Natural killer cell (primary cell): ENCODE measurements around the gene KRTAP5-8. TPM values are rescaled to one million over a fixed set of nuclear protein-coding genes. Genes with fewer than 3 reads are reported as not detected.

Experiments used
- ATAC-seq, 3 donors: fragments of 150-1000 bp in 2 of 3; fragments of 200-7000 bp in 1 of 3; cut with Tn5 transposase; 1 replicate in 1 of 3; 2 replicates in 2 of 3; pipeline ENCODE4 v1.10.0; 2021; ENCODE audit warnings: mild to moderate bottlenecking in 2 of 3, moderate library complexity in 2 of 3
- DNase-seq, 2 donors: peaks; one replicate each; pipeline versions ENCODE4 v3.0.0 to v3.0.0-alpha.2; 2013 to 2021; ENCODE audit warnings: mixed read lengths in 1 of 2
- H3K27ac ChIP-seq: one replicate; pipeline ENCODE4 v1.5.1; 2013; ENCODE audit warnings: mild to moderate bottlenecking, low read length
- H3K27me3 ChIP-seq: one replicate; pipeline ENCODE4 v1.6.1; 2013; ENCODE audit warnings: low read length; ENCODE audit not compliant: control insufficient read depth, insufficient read depth
- H3K36me3 ChIP-seq: one replicate; pipeline ENCODE4 v1.6.1; 2013; ENCODE audit warnings: low read length; ENCODE audit not compliant: control insufficient read depth, insufficient read depth
- H3K4me1 ChIP-seq: one replicate; pipeline ENCODE4 v1.6.1; 2013; ENCODE audit warnings: low read length; ENCODE audit not compliant: control insufficient read depth, insufficient read depth
- H3K4me3 ChIP-seq: one replicate; pipeline ENCODE4 v1.5.1; 2013; ENCODE audit warnings: low read length
- H3K9me3 ChIP-seq: one replicate; pipeline ENCODE4 v1.6.1; 2013; ENCODE audit warnings: low read length; ENCODE audit not compliant: control insufficient read depth, insufficient read depth
- H3K27ac Mint-ChIP-seq, 2 donors: one replicate each; pipeline ENCODE4 v1.8.0; 2022; ENCODE audit warnings: mild to moderate bottlenecking in 2 of 2, mixed read lengths in 2 of 2, moderate library complexity in 1 of 2
- H3K27me3 Mint-ChIP-seq, 2 donors: one replicate each; pipeline ENCODE4 v1.8.0; 2022; ENCODE audit warnings: low read depth in 2 of 2, mixed read lengths in 2 of 2
- H3K36me3 Mint-ChIP-seq: one replicate; pipeline ENCODE4 v1.8.0; 2022; ENCODE audit warnings: mixed read lengths
- H3K4me1 Mint-ChIP-seq, 2 donors: one replicate each; pipeline ENCODE4 v1.8.0; 2022; ENCODE audit warnings: mixed read lengths in 2 of 2
- H3K4me3 Mint-ChIP-seq: one replicate; pipeline ENCODE4 v1.8.0; 2022; ENCODE audit warnings: mild to moderate bottlenecking, moderate library complexity, mixed read lengths
- H3K9me3 Mint-ChIP-seq, 2 donors: one replicate each; pipeline ENCODE4 v1.8.0; 2022; ENCODE audit warnings: mixed read lengths in 2 of 2
- WGBS: methylation state at CpG from one replicate; pipeline ENCODE4 v1.1.7; 2013; ENCODE audit warnings: missing lambda C conversion rate; ENCODE audit not compliant: insufficient coverage; 5-methylcytosine and 5-hydroxymethylcytosine counted together
- intact Hi-C: fragments of 100-400 bp; cut with micrococcal nuclease; formaldehyde crosslinking; loops from one replicate; pipeline ENCODE4 v1.14.2; 2022
- total RNA-seq, 4 donors: library from RNA; stranded (reverse); fragments of 120-200 nt in 1 of 4; gene quantifications; one replicate each; pipeline versions ENCODE4 v1.2.3 to v1.2.4, GENCODE V29; 2013 to 2022
- TF ChIP-seq, protein P1 (sequence below): fragments of 200-600 bp; IDR thresholded peaks from one replicate; pipeline ENCODE4 v1.8.0; 2022; ENCODE audit warnings: antibody characterized with exemption

Gene KRTAP5-8
- total RNA-seq, 3 donors from 2014 or later (not counting 1 experiment from before 2014, with no cell fraction given): not detected

DNA sequence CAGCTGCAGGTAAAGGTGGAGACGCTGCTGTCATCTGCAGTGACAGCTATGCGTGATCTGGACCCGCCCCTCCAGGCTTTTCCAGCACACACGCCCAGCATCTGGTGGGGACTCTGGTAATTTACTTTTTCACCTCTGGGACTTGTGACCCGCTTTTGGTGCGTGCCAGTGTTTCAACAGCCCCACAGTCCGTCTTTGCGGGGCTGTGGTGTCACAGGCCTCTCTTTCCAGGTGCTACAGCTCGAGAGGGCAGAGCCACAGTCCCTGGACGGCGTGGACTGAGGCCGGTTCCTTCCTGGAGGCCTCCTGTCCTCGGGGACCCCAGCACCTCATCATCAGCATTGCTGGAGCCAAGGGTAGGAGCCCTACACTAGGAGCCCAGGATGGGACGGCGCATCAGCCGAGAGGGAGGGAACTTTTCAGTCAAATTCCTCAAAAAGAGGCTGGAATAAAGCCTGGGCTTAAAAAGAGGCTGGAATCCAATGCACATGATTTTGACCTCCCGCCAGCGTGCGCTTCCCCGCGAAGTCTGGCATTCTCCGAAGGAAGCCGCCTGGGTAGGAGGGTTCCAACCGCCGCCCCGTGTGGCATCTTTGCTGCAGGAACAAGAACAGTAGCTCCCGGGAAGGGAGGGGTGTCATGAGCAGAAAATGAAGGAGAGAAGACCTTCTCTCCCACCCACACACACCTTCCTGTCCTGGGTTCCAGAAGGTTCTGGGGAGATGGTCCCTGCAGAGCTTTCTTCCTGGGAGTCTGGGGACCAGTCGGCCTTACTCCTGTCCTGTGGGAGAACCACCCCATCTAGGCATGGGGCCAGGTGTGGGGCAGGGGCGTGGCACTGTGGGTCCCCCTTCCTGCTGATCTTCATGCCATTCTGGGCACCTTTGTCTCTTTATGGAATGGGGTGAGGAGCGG, 36.5 kb upstream of the KRTAP5-8 start:
- H3K9me3 ChIP-seq: no peaks in the 10 kb centered on the region
- DNase-seq: no peak
- intact Hi-C loops: no loop called here
- H3K4me1 ChIP-seq: no peaks in the 10 kb centered on the region
- H3K9me3 Mint-ChIP-seq: no peaks in the 10 kb centered on the region
- no peak overlapping the region for H3K4me3 ChIP-seq
- H3K27ac ChIP-seq: no peak overlapping the region
- no peak overlapping the region for H3K27ac Mint-ChIP-seq
- H3K36me3 ChIP-seq: peaks cover 68% of the 10 kb centered on the region
- no peaks in the 10 kb centered on the region for H3K27me3 Mint-ChIP-seq
- H3K4me3 Mint-ChIP-seq: no peak overlapping the region
- H3K36me3 Mint-ChIP-seq: peaks cover 9% of the 10 kb centered on the region
- peaks cover 0 to 4% of the 10 kb centered on the region in 2 donors for H3K4me1 Mint-ChIP-seq
- ATAC-seq: no peak
- H3K27me3 ChIP-seq: no peaks in the 10 kb centered on the region
- TF ChIP-seq, protein P1, sequence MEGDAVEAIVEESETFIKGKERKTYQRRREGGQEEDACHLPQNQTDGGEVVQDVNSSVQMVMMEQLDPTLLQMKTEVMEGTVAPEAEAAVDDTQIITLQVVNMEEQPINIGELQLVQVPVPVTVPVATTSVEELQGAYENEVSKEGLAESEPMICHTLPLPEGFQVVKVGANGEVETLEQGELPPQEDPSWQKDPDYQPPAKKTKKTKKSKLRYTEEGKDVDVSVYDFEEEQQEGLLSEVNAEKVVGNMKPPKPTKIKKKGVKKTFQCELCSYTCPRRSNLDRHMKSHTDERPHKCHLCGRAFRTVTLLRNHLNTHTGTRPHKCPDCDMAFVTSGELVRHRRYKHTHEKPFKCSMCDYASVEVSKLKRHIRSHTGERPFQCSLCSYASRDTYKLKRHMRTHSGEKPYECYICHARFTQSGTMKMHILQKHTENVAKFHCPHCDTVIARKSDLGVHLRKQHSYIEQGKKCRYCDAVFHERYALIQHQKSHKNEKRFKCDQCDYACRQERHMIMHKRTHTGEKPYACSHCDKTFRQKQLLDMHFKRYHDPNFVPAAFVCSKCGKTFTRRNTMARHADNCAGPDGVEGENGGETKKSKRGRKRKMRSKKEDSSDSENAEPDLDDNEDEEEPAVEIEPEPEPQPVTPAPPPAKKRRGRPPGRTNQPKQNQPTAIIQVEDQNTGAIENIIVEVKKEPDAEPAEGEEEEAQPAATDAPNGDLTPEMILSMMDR: no peak
- 97% methylated on average over 30 of the region's 30 CpGs for WGBS

DNA sequence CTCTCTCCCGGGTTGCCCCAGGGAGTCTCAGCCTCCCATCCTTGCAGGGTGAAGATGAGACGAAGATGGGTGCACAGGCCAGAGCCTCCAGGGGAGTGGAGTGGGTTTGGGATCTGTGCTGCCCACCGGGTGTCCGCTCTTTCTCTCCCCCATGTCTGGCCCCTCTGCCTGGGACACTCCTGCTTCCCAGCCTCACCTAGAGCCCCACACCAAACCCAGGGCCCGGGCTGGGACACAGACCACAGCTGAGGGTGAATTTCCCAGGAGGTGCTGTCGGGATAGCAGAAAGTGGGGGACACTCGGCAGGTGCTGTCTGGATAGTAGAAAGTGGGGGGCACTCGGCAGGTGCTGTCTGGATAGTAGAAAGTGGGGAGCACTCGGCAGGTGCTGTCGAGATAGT, 35.8 kb upstream of the KRTAP5-8 start:
- peaks cover 16% of the 10 kb centered on the region for H3K36me3 Mint-ChIP-seq
- 97% methylated on average over 8 of the region's 10 CpGs for WGBS
- H3K27ac Mint-ChIP-seq: no peak overlapping the region
- H3K9me3 Mint-ChIP-seq: no peaks in the 10 kb centered on the region
- Histone ChIP-seq H3K27ac (no peak overlapping the region), H3K27me3 (no peaks in the 10 kb centered on the region), H3K4me3 (no peak overlapping the region), H3K4me1 (no peaks in the 10 kb centered on the region), H3K36me3 (peaks cover 63% of the 10 kb centered on the region), H3K9me3 (no peaks in the 10 kb centered on the region)
- ATAC-seq (no peak), DNase-seq (no peak)
- intact Hi-C loops: no loop called here
- H3K4me1 Mint-ChIP-seq: peaks cover 0 to 4% of the 10 kb centered on the region in 2 donors
- no peaks in the 10 kb centered on the region for H3K27me3 Mint-ChIP-seq
- no peak overlapping the region for H3K4me3 Mint-ChIP-seq
- TF ChIP-seq, protein P1: no peak

DNA sequence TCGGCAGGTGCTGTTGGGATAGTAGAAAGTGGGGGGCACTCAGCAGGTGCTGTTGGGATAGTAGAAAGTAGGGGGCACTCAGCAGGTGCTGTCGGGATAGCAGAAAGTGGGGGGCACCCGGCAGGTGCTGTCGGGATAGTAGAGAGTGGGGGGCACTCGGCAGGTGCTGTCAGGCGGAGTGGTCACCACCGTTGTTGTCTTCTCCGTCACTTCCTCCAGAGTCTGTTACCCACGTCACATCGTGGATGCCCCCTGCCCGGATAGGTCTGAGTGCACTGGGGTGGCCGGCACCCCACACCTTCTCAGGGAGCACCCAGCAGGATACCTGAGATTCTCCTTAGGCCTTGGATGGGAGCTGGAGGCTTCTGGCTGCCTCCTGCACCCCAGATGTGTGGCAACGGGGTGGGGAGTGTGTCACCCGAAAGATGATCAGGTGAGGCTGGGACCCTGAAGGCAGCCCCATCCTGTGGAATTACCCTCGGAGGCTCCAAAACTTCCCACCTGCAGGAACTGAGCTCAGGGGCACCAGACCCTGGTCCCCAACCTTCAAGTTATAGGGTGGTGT, 34.9 kb upstream of the KRTAP5-8 start:
- TF ChIP-seq, protein P1: no peak
- Histone ChIP-seq H3K36me3 (peaks cover 54% of the 10 kb centered on the region), H3K4me3 (no peak overlapping the region), H3K4me1 (no peaks in the 10 kb centered on the region), H3K9me3 (no peaks in the 10 kb centered on the region), H3K27ac (no peak overlapping the region), H3K27me3 (no peaks in the 10 kb centered on the region)
- Mint-ChIP-seq H3K4me1 (peaks cover 0 to 4% of the 10 kb centered on the region in 2 donors), H3K9me3 (no peaks in the 10 kb centered on the region), H3K4me3 (no peak overlapping the region), H3K36me3 (peaks cover 19% of the 10 kb centered on the region), H3K27ac (no peak overlapping the region), H3K27me3 (no peaks in the 10 kb centered on the region)
- DNase-seq (no peak), ATAC-seq (no peak)
- 97% methylated on average over 14 of the region's 15 CpGs for WGBS
- intact Hi-C loops: no loop called here
